Mucosa of stomach (tissue), 1 donor: Measurements from ENCODE around the gene EXOC7.
A peak's percentile ranks its signal among the peaks of the same experiment; 100 is the strongest.

Experiments
- H3K27me3 ChIP-seq: one replicate; pipeline ENCODE4 v1.7.0; 2013; ENCODE audit warnings: mild to moderate bottlenecking, low read length; ENCODE audit not compliant: control insufficient read depth, insufficient read depth
- H3K36me3 ChIP-seq: one replicate; pipeline ENCODE4 v1.7.0; 2013; ENCODE audit warnings: low read length; ENCODE audit not compliant: control insufficient read depth, insufficient read depth
- H3K4me1 ChIP-seq: one replicate; pipeline ENCODE4 v1.7.0; 2013; ENCODE audit warnings: mild to moderate bottlenecking, low read length; ENCODE audit not compliant: control insufficient read depth, insufficient read depth
- H3K4me3 ChIP-seq: one replicate; pipeline ENCODE4 v1.7.0; 2013; ENCODE audit warnings: low read length
- H3K9ac ChIP-seq: one replicate; pipeline ENCODE4 v1.7.0; 2013; ENCODE audit warnings: mild to moderate bottlenecking, low read length, moderate library complexity
- H3K9me3 ChIP-seq: one replicate; pipeline ENCODE4 v1.7.0; 2013; ENCODE audit warnings: mild to moderate bottlenecking, low read length, moderate library complexity; ENCODE audit not compliant: control insufficient read depth
- donor health status: Pancreatic carcinoma.

The EXOC7 gene, protein sequence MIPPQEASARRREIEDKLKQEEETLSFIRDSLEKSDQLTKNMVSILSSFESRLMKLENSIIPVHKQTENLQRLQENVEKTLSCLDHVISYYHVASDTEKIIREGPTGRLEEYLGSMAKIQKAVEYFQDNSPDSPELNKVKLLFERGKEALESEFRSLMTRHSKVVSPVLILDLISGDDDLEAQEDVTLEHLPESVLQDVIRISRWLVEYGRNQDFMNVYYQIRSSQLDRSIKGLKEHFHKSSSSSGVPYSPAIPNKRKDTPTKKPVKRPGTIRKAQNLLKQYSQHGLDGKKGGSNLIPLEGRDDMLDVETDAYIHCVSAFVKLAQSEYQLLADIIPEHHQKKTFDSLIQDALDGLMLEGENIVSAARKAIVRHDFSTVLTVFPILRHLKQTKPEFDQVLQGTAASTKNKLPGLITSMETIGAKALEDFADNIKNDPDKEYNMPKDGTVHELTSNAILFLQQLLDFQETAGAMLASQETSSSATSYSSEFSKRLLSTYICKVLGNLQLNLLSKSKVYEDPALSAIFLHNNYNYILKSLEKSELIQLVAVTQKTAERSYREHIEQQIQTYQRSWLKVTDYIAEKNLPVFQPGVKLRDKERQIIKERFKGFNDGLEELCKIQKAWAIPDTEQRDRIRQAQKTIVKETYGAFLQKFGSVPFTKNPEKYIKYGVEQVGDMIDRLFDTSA

DNA sequence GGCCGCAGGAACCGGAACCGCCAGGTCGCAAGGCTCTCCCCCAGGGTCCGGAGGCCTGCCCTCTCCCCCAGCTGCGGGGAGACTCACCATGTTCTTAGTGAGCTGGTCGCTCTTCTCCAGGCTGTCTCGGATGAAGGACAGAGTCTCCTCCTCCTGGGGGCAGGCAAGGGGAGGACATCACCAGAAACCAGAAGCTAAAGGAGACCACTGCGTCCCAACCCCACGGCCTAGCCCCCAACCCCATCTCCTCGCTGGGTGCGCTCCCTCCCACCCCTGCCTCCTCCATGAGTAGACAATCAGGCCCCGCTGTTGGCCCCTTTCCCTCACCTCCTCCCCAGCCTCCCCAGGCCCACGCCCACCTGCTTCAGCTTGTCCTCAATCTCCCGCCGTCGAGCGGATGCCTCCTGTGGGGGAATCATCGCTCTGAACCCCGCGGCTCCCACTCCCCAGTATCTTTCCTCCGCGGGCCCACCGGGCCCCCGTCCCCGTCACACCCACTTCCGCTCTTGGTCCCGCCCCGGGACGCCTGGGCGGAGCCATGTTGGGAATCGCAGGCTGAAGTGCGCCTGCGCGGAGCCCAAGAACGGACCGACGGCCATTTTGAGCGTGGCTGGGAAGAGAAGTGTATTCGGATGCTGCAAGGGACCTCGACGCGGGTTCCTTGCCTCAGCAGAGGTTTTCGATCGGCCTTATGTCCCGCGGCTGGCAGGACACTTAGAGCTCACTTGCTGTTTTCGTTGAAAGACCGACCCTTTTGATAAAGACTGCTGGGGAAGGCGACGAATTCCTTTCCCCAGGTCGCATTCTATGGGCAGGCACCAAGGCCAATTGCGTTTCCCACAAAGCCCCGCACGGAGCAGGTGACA, at the start of gene EXOC7:
Gene EXOC7 (minus strand): TSS at position 514 of the 866 bp plus-strand sequence. CDS start 95 bp downstream, at position 419.
- H3K9me3 ChIP-seq, result no peaks in the 10 kb centered on the region
- H3K36me3 ChIP-seq, result peaks cover 6% of the 10 kb centered on the region
- H3K27me3 ChIP-seq, result no peaks in the 10 kb centered on the region

DNA sequence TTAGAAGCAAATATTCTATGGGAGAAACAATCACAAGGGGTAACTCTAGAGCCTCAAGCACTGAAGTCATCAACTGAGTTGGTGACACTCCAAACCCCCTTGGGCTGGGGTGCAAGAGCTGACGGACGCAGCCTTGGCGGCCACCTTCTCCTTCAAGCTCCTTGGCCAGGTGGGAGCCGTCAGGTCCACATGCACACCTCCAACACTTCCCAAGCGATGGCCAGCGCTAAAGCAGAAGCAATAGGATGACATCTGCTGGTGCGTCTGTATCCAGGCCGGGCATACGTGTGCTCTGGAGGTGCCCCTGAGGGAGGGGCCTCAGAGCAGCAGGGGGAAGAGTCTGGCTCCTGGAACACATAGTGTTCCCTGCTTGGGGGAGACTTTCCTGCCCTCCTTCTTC, 49.6 kb upstream of the EXOC7 start:
- no peaks in the 10 kb centered on the region for H3K9me3 ChIP-seq
- no peak overlapping the region for H3K9ac ChIP-seq
- H3K27me3 ChIP-seq, result no peaks in the 10 kb centered on the region
- no peaks in the 10 kb centered on the region for H3K4me1 ChIP-seq
- H3K36me3 ChIP-seq, result no peaks in the 10 kb centered on the region
- no peak overlapping the region for H3K4me3 ChIP-seq

More for the DNA sequence above, at the start of gene EXOC7:
- Histone ChIP-seq H3K4me1 (peaks cover 26% of the 10 kb centered on the region), H3K9ac (peak within 1 kb of the TSS; percentile 87), H3K4me3 (peak within 1 kb of the TSS; percentile 92)

DNA sequence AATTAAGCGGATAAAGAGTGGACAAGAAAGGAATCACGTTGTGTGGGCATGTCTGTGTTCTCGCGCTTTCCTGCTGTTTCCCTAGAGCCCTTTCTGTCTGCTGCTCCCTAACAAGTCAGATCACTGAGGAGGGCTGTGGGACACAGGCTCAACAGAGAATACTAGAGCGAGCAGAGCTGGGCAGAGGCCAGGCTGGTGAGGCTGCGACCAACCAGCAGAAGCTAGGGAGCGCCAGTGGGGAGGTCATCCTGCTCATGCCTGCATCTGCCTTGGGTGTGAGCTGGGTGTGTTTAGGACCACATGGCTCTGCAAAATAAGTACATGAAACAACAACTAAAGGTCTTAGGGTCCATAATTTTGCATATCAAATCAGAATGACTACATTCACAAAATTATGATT, 49.0 kb upstream of the EXOC7 start:
- no peaks in the 10 kb centered on the region for H3K27me3 ChIP-seq
- no peaks in the 10 kb centered on the region for H3K4me1 ChIP-seq
- no peaks in the 10 kb centered on the region for H3K36me3 ChIP-seq
- no peak overlapping the region for H3K9ac ChIP-seq
- H3K9me3 ChIP-seq, result no peaks in the 10 kb centered on the region
- H3K4me3 ChIP-seq, result no peak overlapping the region

DNA sequence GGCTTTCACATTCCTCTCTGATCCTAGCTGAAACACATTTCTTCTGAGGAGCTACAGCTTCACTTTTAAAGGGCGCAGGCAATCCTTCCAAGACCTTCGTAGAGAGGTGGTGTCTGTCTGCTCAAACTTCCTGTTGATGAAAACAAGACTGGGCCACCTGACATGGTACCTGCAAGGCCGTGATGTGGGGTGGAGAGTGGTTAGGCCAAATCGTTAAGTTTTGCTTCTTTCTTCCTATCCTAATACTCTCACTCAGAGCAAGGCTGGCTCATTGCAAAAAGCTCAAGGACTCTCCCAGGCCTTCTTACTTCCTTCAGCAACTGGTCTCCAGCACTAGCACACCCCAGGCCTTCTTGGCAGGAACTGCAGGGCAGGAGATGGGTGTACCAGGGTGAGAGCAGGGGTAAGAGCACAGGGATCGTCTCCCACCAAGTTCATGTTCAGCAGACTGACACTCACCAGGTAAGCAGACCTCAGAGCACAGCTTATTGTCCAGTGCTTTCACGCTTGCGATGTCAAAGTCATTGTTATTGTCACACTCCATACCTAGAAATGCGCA, 48.4 kb upstream of the EXOC7 start:
- H3K27me3 ChIP-seq, result no peaks in the 10 kb centered on the region
- H3K36me3 ChIP-seq, result no peaks in the 10 kb centered on the region
- H3K9me3 ChIP-seq, result no peaks in the 10 kb centered on the region
- no peak overlapping the region for H3K9ac ChIP-seq
- no peak overlapping the region for H3K4me3 ChIP-seq
- H3K4me1 ChIP-seq, result no peaks in the 10 kb centered on the region

DNA sequence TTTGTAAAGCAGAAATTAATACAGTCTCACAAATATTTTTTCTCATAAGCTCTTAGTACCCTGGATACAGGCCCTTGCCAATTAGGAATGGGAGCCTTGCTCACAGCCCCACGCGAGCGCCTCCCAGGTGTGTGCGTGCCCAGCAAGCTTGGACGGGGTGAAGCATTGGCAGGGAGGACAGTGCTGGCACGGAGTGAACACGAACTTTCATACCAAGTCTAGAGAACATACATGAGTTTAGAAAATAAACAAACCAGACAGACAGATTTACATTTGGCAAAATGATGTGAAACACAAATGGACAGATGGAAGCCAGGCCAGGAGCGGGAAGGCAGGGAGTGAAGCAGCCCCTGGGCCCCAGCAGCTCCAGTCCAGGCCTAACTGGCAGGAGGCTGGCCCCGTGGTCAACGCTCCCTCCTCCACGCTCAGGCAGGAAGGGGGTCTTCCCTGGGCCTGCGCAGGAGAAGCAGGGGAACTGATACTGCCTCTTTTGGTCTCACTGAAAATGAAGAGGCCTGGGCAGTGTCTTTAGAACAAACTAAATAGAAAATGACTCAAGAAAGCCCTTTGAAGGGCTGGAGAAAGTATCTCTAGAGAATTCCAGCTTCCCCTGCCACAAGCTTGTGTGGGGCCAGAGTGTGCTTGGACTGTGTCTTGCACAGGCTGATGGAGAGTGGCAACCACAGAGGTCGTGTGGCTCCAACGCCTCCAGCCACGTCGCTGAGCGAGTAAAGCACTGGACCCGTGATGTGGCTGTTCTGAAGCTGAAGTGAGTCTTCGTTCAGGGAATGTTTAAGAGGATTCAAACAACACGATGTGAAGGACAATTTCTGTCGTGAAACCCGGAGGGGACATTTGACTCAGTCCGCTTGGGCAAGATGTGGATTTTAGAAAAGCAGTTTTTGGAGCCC, 47.4 kb upstream of the EXOC7 start:
- Histone ChIP-seq H3K36me3 (no peaks in the 10 kb centered on the region), H3K27me3 (no peaks in the 10 kb centered on the region), H3K9me3 (no peaks in the 10 kb centered on the region), H3K4me1 (no peaks in the 10 kb centered on the region), H3K4me3 (no peak overlapping the region), H3K9ac (no peak overlapping the region)

DNA sequence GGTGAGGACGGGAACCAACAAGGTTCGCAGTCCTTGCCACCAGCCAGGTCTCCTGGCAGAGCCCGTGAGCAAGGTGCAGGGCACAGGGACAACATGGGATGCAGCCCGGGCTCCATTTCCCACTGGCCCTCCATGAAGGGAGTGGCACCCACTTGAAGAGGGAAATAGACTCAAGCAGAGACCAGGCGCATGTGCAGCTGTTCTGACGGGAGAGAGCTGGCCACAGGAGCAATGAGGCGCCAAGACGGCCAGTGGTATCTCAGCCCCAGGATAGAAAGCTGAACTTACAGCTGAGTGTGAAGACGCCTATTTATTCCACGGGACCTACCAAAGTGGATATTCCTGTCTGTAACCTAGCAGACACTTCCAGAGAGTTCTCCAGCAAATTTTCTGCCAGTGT, 45.6 kb upstream of the EXOC7 start:
- Histone ChIP-seq H3K4me3 (no peak overlapping the region), H3K9me3 (no peaks in the 10 kb centered on the region), H3K4me1 (no peaks in the 10 kb centered on the region), H3K27me3 (no peaks in the 10 kb centered on the region), H3K9ac (no peak overlapping the region), H3K36me3 (no peaks in the 10 kb centered on the region)

DNA sequence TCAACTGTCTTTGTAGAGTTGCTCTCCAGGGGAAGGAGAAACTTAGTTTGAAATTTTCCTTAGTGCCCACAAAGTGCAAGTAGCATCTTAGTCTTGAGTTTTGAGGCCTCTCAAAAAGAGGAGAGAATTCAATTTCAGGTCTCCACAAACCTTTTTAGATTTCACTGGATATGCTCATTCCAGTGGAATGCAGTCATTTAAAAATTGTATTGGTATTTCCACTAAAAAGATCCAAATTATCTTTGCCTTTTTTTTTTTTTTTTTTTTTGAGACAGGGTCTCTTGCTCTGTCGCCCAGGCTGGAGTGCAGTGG, 44.4 kb upstream of the EXOC7 start:
- Histone ChIP-seq H3K4me3 (no peak overlapping the region), H3K27me3 (no peaks in the 10 kb centered on the region), H3K4me1 (no peaks in the 10 kb centered on the region), H3K36me3 (no peaks in the 10 kb centered on the region), H3K9me3 (no peaks in the 10 kb centered on the region), H3K9ac (no peak overlapping the region)

DNA sequence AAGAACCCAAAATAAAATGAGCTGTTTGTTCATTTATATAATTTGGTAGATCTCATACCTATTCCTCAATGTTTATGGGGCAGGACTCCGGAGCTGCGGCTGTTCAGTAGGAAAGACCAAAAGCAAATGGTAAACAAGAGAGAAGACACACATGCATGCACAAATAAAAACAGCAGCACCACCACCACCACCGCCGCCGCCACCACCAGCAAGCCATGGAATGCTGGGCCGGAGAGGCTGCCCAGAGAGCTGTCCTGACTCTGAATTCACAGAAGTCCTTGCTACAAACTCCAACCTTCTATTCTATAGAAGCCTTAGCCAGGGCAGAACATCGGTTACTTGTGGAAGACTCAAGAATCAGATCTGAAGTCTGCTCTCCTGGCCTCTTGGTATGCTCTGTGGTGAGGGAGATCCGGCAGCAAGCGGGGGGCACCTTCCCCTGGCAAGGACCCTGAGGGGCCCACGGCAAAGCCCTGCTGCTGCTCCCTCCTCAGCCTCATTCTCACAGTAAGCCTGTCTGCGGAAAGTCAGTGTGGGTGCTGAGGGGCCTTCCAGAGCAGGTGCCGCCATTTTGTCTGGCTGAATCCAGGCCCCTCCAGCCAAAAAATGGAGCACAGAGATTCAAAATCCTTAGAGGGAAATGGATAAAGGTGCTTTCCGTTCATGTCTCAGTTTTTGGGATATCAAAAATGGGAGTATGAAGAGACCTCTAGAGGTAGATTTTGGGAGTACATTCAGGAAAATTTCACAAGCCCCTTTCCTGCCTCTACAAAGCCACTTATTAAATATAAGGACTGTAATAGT, 43.8 kb upstream of the EXOC7 start:
- H3K9ac ChIP-seq, result no peak overlapping the region
- no peaks in the 10 kb centered on the region for H3K27me3 ChIP-seq
- H3K4me1 ChIP-seq, result no peaks in the 10 kb centered on the region
- no peaks in the 10 kb centered on the region for H3K9me3 ChIP-seq
- no peaks in the 10 kb centered on the region for H3K36me3 ChIP-seq
- no peak overlapping the region for H3K4me3 ChIP-seq

DNA sequence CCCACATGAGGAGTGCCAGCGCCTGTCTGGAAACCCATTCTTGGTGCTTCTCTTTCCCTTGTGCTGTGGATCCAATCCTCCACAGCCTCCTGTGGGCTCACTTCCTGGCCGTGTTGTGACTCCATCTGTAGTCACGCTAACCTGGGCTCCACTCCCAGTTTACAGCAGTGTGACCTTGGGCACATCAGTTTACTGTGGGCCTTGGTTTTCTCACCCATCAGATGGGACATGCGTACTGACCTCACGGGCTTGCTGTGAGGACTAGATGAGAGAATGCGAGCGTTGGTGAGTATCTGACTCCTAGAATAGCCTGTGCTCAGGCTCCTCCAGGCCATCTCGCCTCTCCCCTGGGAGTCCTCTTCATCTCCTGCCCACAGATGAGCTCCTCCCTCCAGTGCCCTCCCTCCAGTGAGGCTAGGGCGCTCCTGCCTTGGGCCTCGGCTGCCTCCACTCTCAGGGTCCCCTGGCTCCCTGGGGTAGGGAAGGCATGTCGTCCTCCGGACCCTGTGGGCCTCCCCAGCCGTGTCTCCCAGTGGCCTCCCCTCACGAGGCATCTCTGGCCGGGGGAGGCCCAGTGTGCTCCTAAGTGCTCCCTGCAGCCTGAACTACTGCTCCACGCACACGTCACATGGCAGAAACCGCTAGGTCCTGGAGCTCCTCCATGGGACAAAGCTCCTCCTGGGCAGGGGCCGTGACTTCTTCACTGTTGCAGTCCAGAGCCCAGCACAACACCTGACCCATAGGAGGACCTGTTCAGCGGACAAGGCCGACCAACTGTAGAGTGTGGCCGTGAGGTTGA, 42.7 kb upstream of the EXOC7 start:
- Histone ChIP-seq H3K4me1 (peaks cover 5% of the 10 kb centered on the region), H3K27me3 (peaks cover 6% of the 10 kb centered on the region), H3K4me3 (no peak overlapping the region), H3K9ac (no peak overlapping the region), H3K9me3 (no peaks in the 10 kb centered on the region), H3K36me3 (no peaks in the 10 kb centered on the region)
